GM19438 (cell line): ENCODE results near the gene HOXD10.

Experiments used
- ATAC-seq: cut with Tn5 transposase; IDR thresholded peaks from one replicate; pipeline ENCODE4 v1.9.1; 2021; ENCODE audit warnings: low read depth; ENCODE audit not compliant: unreplicated experiment

Gene HOXD10

GRCh38 chr2:176082525-176082823 lies 34.1 kb upstream of the HOXD10 start:
- no peak for ATAC-seq

GRCh38 chr2:176082824-176083751 lies 33.5 kb upstream of the HOXD10 start:
- no peak for ATAC-seq

GRCh38 chr2:176083796-176084261 lies 32.7 kb upstream of the HOXD10 start, which contains the start of gene EVX2:
TSS of gene EVX2 (minus strand) at chr2:176083962. CDS start at chr2:176083776, 186 bp downstream.
- no peak for ATAC-seq

- ATAC-seq = no peak
Observed at GRCh38 chr2:176084611-176085119, 31.9 kb upstream of the HOXD10 start.

- no peak for ATAC-seq
Observed at GRCh38 chr2:176085120-176085788, 31.3 kb upstream of the HOXD10 start.

- ATAC-seq = no peak
Observed at GRCh38 chr2:176085861-176086771, 30.5 kb upstream of the HOXD10 start.

- no peak for ATAC-seq
Observed at GRCh38 chr2:176087330-176088047, 29.1 kb upstream of the HOXD10 start.

- peak; percentile 81 for ATAC-seq
Observed at GRCh38 chr2:176088048-176088936, 28.3 kb upstream of the HOXD10 start.

- no peak for ATAC-seq
Observed at GRCh38 chr2:176088937-176089842, 27.4 kb upstream of the HOXD10 start.

- ATAC-seq = no peak
Observed at GRCh38 chr2:176089843-176090395, 26.7 kb upstream of the HOXD10 start.

- ATAC-seq = no peak
Observed at GRCh38 chr2:176090862-176091261, 25.7 kb upstream of the HOXD10 start.

- no peak for ATAC-seq
Observed at GRCh38 chr2:176091329-176092258, 25.0 kb upstream of the HOXD10 start.

GRCh38 chr2:176092270-176093144 lies 24.1 kb upstream of the HOXD10 start, which contains the start of gene HOXD13:
TSS of gene HOXD13 (plus strand) at chr2:176092721. CDS start at chr2:176092891, 170 bp downstream.
- no peak for ATAC-seq

- no peak for ATAC-seq
Observed at GRCh38 chr2:176093145-176093897, 23.3 kb upstream of the HOXD10 start.

- no peak for ATAC-seq
Observed at GRCh38 chr2:176093898-176094249, 22.7 kb upstream of the HOXD10 start.
